Stimulated activated CD8-positive, alpha-beta memory T cell treated with anti-CD3 and anti-CD28 coated beads, Interleukin-15, amount 100 ng/mL, for 1 hour (primary cell): Measurements from ENCODE around the gene MGAT4C.
"Not testable (repeated sequence)": the region's sequence is repeated elsewhere in the genome, so short reads cannot be mapped to it uniquely, and the experiment has no call there.

ENCODE experiments used
- DNase-seq: peaks from one replicate; pipeline ENCODE4 v3.0.0-alpha.2; 2020; ENCODE audit warnings: low read depth

The MGAT4C gene

GRCh38 chr12:86256163-86256562, at the start of gene MGAT4C:
Gene MGAT4C (minus strand): TSS chr12:86256391.
- DNase-seq: no peak

- DNase-seq: not testable (repeated sequence)
Observed at GRCh38 chr12:86296396-86296795, 40.2 kb upstream of the MGAT4C start.

- DNase-seq: no peak
Observed at GRCh38 chr12:86293682-86294240, 37.6 kb upstream of the MGAT4C start.

GRCh38 chr12:86292480-86292879, 36.3 kb upstream of the MGAT4C start:
- no peak for DNase-seq

- no peak for DNase-seq
Observed at GRCh38 chr12:86290615-86291014, 34.4 kb upstream of the MGAT4C start.

GRCh38 chr12:86286119-86286518, 29.9 kb upstream of the MGAT4C start:
- DNase-seq: no peak

GRCh38 chr12:86283620-86284019, 27.4 kb upstream of the MGAT4C start:
- no peak for DNase-seq

- no peak for DNase-seq
Observed at GRCh38 chr12:86275356-86275755, 19.2 kb upstream of the MGAT4C start.

GRCh38 chr12:86265329-86265695, 9.1 kb upstream of the MGAT4C start:
- no peak for DNase-seq

GRCh38 chr12:86264451-86265328, 8.5 kb upstream of the MGAT4C start:
- no peak for DNase-seq

- DNase-seq: no peak
Observed at GRCh38 chr12:86261578-86261977, 5.4 kb upstream of the MGAT4C start.

GRCh38 chr12:86261142-86261541, 5.0 kb upstream of the MGAT4C start:
- no peak for DNase-seq

- DNase-seq: no peak
Observed at GRCh38 chr12:86260183-86260582, 4.0 kb upstream of the MGAT4C start.

- DNase-seq: no peak
Observed at GRCh38 chr12:86257134-86257533, 943 bp upstream of the MGAT4C start.

GRCh38 chr12:86254399-86255107, 1.6 kb downstream of the MGAT4C start:
- DNase-seq: no peak

- DNase-seq: no peak
Observed at GRCh38 chr12:86249851-86250250, 6.3 kb downstream of the MGAT4C start.

GRCh38 chr12:86249276-86249675, 6.9 kb downstream of the MGAT4C start:
- DNase-seq: no peak

GRCh38 chr12:86247871-86248270, 8.3 kb downstream of the MGAT4C start:
- DNase-seq: no peak

- no peak for DNase-seq
Observed at GRCh38 chr12:86241600-86241999, 14.6 kb downstream of the MGAT4C start.

GRCh38 chr12:86234316-86234855, 21.8 kb downstream of the MGAT4C start:
- DNase-seq: no peak

GRCh38 chr12:86233126-86233525, 23.1 kb downstream of the MGAT4C start:
- no peak for DNase-seq

- DNase-seq: no peak
Observed at GRCh38 chr12:86230516-86231146, 25.6 kb downstream of the MGAT4C start.
